ENCODE measurements around the gene DIS3L2. TPM values are rescaled to one million over a fixed set of nuclear protein-coding genes. Genes with fewer than 3 reads are reported as not detected.

DIS3L2 gene
- total RNA-seq, 1 donor from 2014 or later = 24.0 TPM

DNA sequence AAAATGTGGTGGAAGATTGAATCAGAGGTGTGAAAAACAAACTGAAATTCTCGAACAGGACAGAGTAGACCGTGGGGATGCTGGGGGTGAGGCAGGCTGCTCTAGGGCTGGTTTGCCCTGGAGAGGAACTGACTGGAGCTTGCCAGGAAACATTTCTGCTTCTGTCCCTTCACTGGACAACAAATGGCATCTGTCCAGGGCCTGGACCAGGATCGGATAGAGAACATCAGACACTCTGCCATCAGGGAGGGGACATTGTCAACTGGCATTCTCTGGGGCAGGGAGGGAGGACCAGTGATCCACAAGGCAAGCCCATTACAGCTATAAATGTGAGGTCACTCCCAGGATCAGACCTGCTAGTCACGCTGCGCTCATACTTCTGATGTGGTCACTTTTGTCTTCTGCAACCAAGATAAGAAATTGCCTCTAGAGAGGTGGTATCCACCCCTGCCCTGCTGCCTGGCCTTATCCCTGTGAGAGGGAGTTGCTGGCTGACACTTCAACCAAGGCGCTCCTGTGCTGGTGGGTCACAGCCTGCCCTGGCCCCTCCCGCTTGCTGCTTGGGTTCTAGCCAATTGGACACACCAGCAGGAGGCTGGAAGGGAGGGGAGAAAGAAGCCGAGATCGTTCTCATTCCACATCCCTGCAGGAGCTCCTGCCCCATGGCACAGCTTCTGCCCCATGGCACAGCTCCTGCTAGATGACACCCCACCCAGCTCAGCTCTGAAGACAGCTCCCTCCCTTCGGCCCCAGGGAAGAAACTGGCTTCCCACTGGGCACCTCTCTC is 44.0 kb upstream of the DIS3L2 start:
- Histone ChIP-seq H3K9me3 (ENCODE audit: insufficient read depth, low read depth, low read length) (no peaks in the 10 kb centered on the region), H3K9ac (ENCODE audit: low read length) (no peak overlapping the region), H3K79me2 (ENCODE audit: insufficient read depth, low read length) (no peaks in the 10 kb centered on the region), H3K36me3 (ENCODE audit: insufficient read depth, low read length) (no peaks in the 10 kb centered on the region), H2AFZ (ENCODE audit: low read depth, low read length) (no peak overlapping the region), H4K20me1 (ENCODE audit: insufficient read depth, low read length) (no peaks in the 10 kb centered on the region), H3K27ac (ENCODE audit: low read depth, low read length) (no peak overlapping the region), H3K27me3 (ENCODE audit: insufficient read depth, low read length) (peaks cover 30% of the 10 kb centered on the region), H3K4me2 (ENCODE audit: low read length) (no peak overlapping the region), H3K4me3 (ENCODE audit: insufficient read depth, low read depth, low read length) (no peak overlapping the region), H3K4me1 (ENCODE audit: insufficient read depth, low read length) (no peaks in the 10 kb centered on the region)
- no peak for TF ChIP-seq EZH2 (IDR thresholded peaks at IDR 0.05; ENCODE audit: insufficient read depth, low read length)
- TF ChIP-seq, protein P1, sequence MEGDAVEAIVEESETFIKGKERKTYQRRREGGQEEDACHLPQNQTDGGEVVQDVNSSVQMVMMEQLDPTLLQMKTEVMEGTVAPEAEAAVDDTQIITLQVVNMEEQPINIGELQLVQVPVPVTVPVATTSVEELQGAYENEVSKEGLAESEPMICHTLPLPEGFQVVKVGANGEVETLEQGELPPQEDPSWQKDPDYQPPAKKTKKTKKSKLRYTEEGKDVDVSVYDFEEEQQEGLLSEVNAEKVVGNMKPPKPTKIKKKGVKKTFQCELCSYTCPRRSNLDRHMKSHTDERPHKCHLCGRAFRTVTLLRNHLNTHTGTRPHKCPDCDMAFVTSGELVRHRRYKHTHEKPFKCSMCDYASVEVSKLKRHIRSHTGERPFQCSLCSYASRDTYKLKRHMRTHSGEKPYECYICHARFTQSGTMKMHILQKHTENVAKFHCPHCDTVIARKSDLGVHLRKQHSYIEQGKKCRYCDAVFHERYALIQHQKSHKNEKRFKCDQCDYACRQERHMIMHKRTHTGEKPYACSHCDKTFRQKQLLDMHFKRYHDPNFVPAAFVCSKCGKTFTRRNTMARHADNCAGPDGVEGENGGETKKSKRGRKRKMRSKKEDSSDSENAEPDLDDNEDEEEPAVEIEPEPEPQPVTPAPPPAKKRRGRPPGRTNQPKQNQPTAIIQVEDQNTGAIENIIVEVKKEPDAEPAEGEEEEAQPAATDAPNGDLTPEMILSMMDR (IDR thresholded peaks at IDR 0.05; ENCODE audit: insufficient read depth, low read depth, low read length) = no peak
- no peak overlapping the region for H3K4me3 Mint-ChIP-seq (ENCODE audit: unreplicated experiment)
- H3K4me1 Mint-ChIP-seq (ENCODE audit: low read depth, unreplicated experiment) = no peaks in the 10 kb centered on the region
- no peak for FAIRE-seq
- H3K27ac Mint-ChIP-seq (ENCODE audit: unreplicated experiment) = no peak overlapping the region
- H3K9me3 Mint-ChIP-seq (ENCODE audit: unreplicated experiment) = no peaks in the 10 kb centered on the region
- no peaks in the 10 kb centered on the region for H3K36me3 Mint-ChIP-seq (ENCODE audit: low read depth, unreplicated experiment)
- DNase-seq (ENCODE audit: low read depth) = no peak
- H3K27me3 Mint-ChIP-seq (ENCODE audit: low read depth, unreplicated experiment) = peaks cover 62% of the 10 kb centered on the region

DNA sequence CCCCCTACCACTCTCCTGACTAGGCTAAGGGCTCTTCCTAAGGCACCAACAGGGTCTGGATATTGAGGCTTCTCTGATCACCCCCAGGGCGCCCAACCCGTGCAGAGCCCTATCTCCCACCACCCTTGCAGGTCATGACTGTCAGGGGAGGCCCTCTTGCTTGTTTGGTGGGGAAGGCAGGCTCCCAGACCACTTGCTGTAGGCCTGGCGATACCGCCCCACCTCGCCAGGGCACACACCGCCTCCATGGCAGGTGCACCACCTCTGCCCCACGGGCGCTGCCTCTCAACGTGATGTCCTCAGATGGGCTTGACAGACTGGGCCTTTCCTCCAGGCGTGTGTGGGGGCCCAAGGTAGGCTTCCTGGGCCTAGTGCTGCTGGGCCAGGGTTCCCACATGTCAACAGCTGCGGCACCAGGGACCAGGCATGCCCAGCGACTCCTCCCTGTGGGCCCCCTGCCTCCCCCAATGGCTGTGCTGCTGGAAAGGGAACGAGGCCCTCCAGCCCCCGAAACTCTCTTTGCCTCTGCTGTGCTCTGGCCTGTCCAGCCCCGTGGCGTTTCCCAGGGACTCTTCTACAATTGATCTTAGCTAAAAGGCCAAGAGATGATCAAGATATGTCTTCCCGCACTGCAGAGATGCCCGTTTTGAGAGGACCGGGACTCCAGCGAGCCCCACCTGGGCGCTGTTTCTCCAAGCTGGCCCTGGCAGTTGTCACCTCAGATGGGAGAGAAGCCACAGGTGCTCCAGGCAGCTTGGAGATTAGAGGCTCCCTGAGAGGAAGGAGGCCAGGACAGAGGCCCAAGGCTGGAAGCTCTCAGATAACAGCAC is 42.8 kb upstream of the DIS3L2 start:
- H3K27me3 ChIP-seq (ENCODE audit: insufficient read depth, low read length) = peaks cover 32% of the 10 kb centered on the region
- no peak overlapping the region for H3K4me2 ChIP-seq (ENCODE audit: low read length)
- no peaks in the 10 kb centered on the region for H3K9me3 ChIP-seq (ENCODE audit: insufficient read depth, low read depth, low read length)
- Mint-ChIP-seq H3K27me3 (ENCODE audit: low read depth, unreplicated experiment) (peaks cover 63% of the 10 kb centered on the region), H3K4me1 (ENCODE audit: low read depth, unreplicated experiment) (no peaks in the 10 kb centered on the region), H3K36me3 (ENCODE audit: low read depth, unreplicated experiment) (no peaks in the 10 kb centered on the region), H3K4me3 (ENCODE audit: unreplicated experiment) (no peak overlapping the region), H3K9me3 (ENCODE audit: unreplicated experiment) (no peaks in the 10 kb centered on the region), H3K27ac (ENCODE audit: unreplicated experiment) (no peak overlapping the region)
- no peak overlapping the region for H2AFZ ChIP-seq (ENCODE audit: low read depth, low read length)
- TF ChIP-seq, protein P1 (IDR thresholded peaks at IDR 0.05; ENCODE audit: insufficient read depth, low read depth, low read length) = no peak
- TF ChIP-seq EZH2 (IDR thresholded peaks at IDR 0.05; ENCODE audit: insufficient read depth, low read length) = no peak
- FAIRE-seq (no peak), DNase-seq (ENCODE audit: low read depth) (no peak)
- H3K4me3 ChIP-seq (ENCODE audit: insufficient read depth, low read depth, low read length) = no peak overlapping the region
- no peaks in the 10 kb centered on the region for H3K36me3 ChIP-seq (ENCODE audit: insufficient read depth, low read length)
- no peaks in the 10 kb centered on the region for H4K20me1 ChIP-seq (ENCODE audit: insufficient read depth, low read length)
- no peak overlapping the region for H3K9ac ChIP-seq (ENCODE audit: low read length)
- H3K27ac ChIP-seq (ENCODE audit: low read depth, low read length) = no peak overlapping the region
- H3K4me1 ChIP-seq (ENCODE audit: insufficient read depth, low read length) = no peaks in the 10 kb centered on the region
- no peaks in the 10 kb centered on the region for H3K79me2 ChIP-seq (ENCODE audit: insufficient read depth, low read length)
